ENCODE results near the gene ACVR1.
"Not testable (repeated sequence)": the region's sequence is repeated elsewhere in the genome, so short reads cannot be mapped to it uniquely, and the experiment has no call there.

Gene ACVR1

GRCh38 chr2:157891643-157892041 is 15.5 kb upstream of the ACVR1 start:
- DNase-seq = no peak

GRCh38 chr2:157890969-157891642 is 15.0 kb upstream of the ACVR1 start:
- no peak for DNase-seq

- no peak for DNase-seq
Measured at GRCh38 chr2:157887946-157888345, 11.8 kb upstream of the ACVR1 start.

GRCh38 chr2:157884533-157884932 is 8.4 kb upstream of the ACVR1 start:
- DNase-seq = not testable (repeated sequence)

GRCh38 chr2:157880927-157881326 is 4.8 kb upstream of the ACVR1 start:
- DNase-seq = no peak

GRCh38 chr2:157877761-157878400 is 1.8 kb upstream of the ACVR1 start:
- DNase-seq = no peak

GRCh38 chr2:157876786-157877138 is 632 bp upstream of the ACVR1 start:
- no peak for DNase-seq

- no peak for DNase-seq
Measured at GRCh38 chr2:157875641-157876065, 477 bp downstream of the ACVR1 start.

GRCh38 chr2:157874997-157875640 is 1.0 kb downstream of the ACVR1 start:
- DNase-seq = no peak

- no peak for DNase-seq
Measured at GRCh38 chr2:157874348-157874747, 1.8 kb downstream of the ACVR1 start.

GRCh38 chr2:157872791-157873190 is 3.3 kb downstream of the ACVR1 start:
- DNase-seq = no peak

GRCh38 chr2:157871415-157871814 is 4.7 kb downstream of the ACVR1 start:
- no peak for DNase-seq

- no peak for DNase-seq
Measured at GRCh38 chr2:157868993-157869392, 7.1 kb downstream of the ACVR1 start.

- DNase-seq = no peak
Measured at GRCh38 chr2:157867703-157868102, 8.4 kb downstream of the ACVR1 start.

- DNase-seq = no peak
Measured at GRCh38 chr2:157866666-157867642, 9.2 kb downstream of the ACVR1 start.

GRCh38 chr2:157866202-157866601 is 9.9 kb downstream of the ACVR1 start:
- DNase-seq = no peak

- DNase-seq = no peak
Measured at GRCh38 chr2:157864857-157865430, 11.2 kb downstream of the ACVR1 start.

GRCh38 chr2:157858846-157859245 is 17.3 kb downstream of the ACVR1 start:
- DNase-seq = no peak

- DNase-seq = no peak
Measured at GRCh38 chr2:157857881-157858280, 18.2 kb downstream of the ACVR1 start.

- no peak for DNase-seq
Measured at GRCh38 chr2:157856187-157856515, 20.0 kb downstream of the ACVR1 start.

- DNase-seq = no peak
Measured at GRCh38 chr2:157853820-157854219, 22.3 kb downstream of the ACVR1 start.

- no peak for DNase-seq
Measured at GRCh38 chr2:157853211-157853610, 22.9 kb downstream of the ACVR1 start.

- no peak for DNase-seq
Measured at GRCh38 chr2:157849591-157849990, 26.5 kb downstream of the ACVR1 start.
